B cell (primary cell): ENCODE measurements around the gene AUTS2.

Source experiments
- CTCF ChIP-seq: fragments of 200-600 bp; IDR thresholded peaks from one replicate; pipeline ENCODE4 v1.8.0; 2022; ENCODE audit warnings: antibody characterized with exemption, mild to moderate bottlenecking
- EZH2 ChIP-seq: IDR thresholded peaks from 2 replicates; pipeline ENCODE4 v1.6.1; 2012; ENCODE audit warnings: borderline replicate concordance, low read depth, mild to moderate bottlenecking, moderate library complexity, low read length; ENCODE audit not compliant: insufficient read depth, poor library complexity, severe bottlenecking

- TF ChIP-seq EZH2 = no peak
- TF ChIP-seq CTCF = no peak
Observed at GRCh38 chr7:70389531-70390151, 791.4 kb downstream of the AUTS2 start.
